ENCODE data around the gene PKP3.

Gene PKP3

DNA sequence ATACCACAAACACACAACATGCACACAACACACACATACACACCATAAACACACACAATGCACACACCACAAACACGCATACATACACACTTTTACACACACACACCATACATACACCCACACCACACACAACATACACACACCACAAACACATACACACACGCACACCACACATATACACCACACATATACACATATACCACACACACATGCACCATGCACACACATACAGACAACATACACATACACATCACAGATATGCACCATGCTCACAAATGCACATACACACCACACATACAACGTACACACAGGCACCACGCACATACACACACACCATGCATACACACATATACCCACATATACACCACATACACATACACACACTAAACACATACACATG is 36.4 kb upstream of the PKP3 start:
- Histone ChIP-seq H3K27me3 (ENCODE audit: insufficient read depth, low read length, poor library complexity) (no peaks in the 10 kb centered on the region), H3K79me2 (ENCODE audit: insufficient read depth, low read length) (no peaks in the 10 kb centered on the region), H3K4me1 (ENCODE audit: insufficient read depth, low read length) (peaks cover 15% of the 10 kb centered on the region), H4K20me1 (ENCODE audit: insufficient read depth, low read length) (no peaks in the 10 kb centered on the region), H3K9ac (ENCODE audit: low read depth, low read length) (no peak overlapping the region), H3K36me3 (ENCODE audit: insufficient read depth, low read length) (no peaks in the 10 kb centered on the region), H3K9me3 (ENCODE audit: insufficient read depth, low read length, severe bottlenecking) (no peaks in the 10 kb centered on the region), H3K27ac (ENCODE audit: low read length) (no peak overlapping the region), H3K4me3 (ENCODE audit: low read depth in 1 of 2, low read length in 2 of 2) (no peak overlapping the region), H2AFZ (ENCODE audit: low read depth, low read length) (no peak overlapping the region), H3K4me2 (ENCODE audit: insufficient read depth, low read length) (no peak overlapping the region)
- ATAC-seq (ENCODE audit: insufficient read depth, low read depth) (no peak), DNase-seq (no peak)
- TF ChIP-seq, protein P1, sequence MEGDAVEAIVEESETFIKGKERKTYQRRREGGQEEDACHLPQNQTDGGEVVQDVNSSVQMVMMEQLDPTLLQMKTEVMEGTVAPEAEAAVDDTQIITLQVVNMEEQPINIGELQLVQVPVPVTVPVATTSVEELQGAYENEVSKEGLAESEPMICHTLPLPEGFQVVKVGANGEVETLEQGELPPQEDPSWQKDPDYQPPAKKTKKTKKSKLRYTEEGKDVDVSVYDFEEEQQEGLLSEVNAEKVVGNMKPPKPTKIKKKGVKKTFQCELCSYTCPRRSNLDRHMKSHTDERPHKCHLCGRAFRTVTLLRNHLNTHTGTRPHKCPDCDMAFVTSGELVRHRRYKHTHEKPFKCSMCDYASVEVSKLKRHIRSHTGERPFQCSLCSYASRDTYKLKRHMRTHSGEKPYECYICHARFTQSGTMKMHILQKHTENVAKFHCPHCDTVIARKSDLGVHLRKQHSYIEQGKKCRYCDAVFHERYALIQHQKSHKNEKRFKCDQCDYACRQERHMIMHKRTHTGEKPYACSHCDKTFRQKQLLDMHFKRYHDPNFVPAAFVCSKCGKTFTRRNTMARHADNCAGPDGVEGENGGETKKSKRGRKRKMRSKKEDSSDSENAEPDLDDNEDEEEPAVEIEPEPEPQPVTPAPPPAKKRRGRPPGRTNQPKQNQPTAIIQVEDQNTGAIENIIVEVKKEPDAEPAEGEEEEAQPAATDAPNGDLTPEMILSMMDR (IDR thresholded peaks at IDR 0.05; ENCODE audit: borderline replicate concordance, extremely low read depth, low read length, poor library complexity, severe bottlenecking) = no peak
- TF ChIP-seq EZH2 (IDR thresholded peaks at IDR 0.05; ENCODE audit: borderline replicate concordance, low read depth, low read length, severe bottlenecking) = no peak

DNA sequence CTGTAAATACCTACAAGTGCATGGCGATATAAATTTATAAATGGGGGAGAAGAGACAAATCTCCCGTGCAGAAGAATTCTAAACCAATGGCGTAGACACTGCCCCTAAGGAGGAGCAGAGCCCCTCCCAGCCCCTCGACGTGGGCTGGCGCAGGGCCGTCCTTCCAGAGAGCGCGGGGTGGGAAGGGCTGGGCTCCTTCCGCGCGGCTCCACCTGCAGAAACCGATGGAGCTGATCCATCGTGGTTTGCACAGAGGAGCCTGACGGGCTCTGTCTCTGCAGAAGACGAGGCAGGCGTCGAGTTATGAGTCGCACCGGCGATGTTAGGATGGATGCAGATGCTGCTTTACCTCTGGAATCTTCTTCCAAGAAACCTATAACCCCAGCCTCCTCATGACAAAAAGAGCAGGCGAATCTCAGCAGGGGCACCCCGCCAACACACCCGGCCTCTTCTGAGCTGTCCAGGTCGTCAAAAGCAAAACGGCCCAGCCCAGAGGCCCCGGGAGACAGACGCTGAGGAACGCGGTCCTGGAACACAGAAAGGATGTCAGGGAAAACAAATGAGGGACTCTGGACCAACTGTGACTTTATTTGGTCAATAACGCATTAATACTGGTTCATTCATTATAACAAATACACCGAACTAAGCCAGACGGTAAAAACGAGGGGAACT is 35.7 kb upstream of the PKP3 start:
- no peak overlapping the region for H3K4me2 ChIP-seq (ENCODE audit: insufficient read depth, low read length)
- no peak for TF ChIP-seq EZH2 (IDR thresholded peaks at IDR 0.05; ENCODE audit: borderline replicate concordance, low read depth, low read length, severe bottlenecking)
- TF ChIP-seq, protein P1 (IDR thresholded peaks at IDR 0.05; ENCODE audit: borderline replicate concordance, extremely low read depth, low read length, poor library complexity, severe bottlenecking) = no peak

DNA sequence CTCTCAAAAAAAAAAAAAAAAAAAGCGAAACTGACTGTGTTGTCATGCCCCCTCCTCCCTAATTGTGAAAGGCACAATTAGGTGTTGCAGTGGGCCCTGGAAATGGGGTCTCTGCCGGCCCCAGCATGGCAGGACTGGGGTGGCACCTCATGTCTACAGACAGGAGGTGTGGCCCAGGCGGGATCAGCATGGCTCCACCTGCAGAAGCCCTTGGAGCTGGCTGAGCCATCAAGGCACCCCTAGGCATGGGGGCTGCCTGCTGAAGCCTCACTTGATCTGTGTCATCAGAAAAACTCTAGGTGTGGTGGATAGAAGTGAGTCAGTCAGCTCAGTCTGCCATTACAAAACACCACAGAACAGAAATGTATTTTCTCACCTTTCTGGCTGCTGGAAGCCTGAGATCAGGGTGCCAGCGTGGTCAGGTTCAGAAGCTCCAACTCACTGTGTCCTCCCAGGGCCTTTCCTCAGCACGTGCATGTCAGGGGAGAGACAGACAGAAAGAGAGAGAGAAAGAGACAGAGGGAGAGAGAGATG is 34.8 kb upstream of the PKP3 start:
- peaks cover 15% of the 10 kb centered on the region for H3K4me1 ChIP-seq (ENCODE audit: insufficient read depth, low read length)
- H3K9ac ChIP-seq (ENCODE audit: low read depth, low read length) = no peak overlapping the region
- ATAC-seq (ENCODE audit: insufficient read depth, low read depth) (no peak), DNase-seq (no peak)
- no peak overlapping the region for H3K27ac ChIP-seq (ENCODE audit: low read length)
- H3K9me3 ChIP-seq (ENCODE audit: insufficient read depth, low read length, severe bottlenecking) = no peaks in the 10 kb centered on the region
- H3K4me2 ChIP-seq (ENCODE audit: insufficient read depth, low read length) = no peak overlapping the region
- no peaks in the 10 kb centered on the region for H4K20me1 ChIP-seq (ENCODE audit: insufficient read depth, low read length)
- H3K36me3 ChIP-seq (ENCODE audit: insufficient read depth, low read length) = no peaks in the 10 kb centered on the region
- no peaks in the 10 kb centered on the region for H3K79me2 ChIP-seq (ENCODE audit: insufficient read depth, low read length)
- H3K4me3 ChIP-seq (ENCODE audit: low read depth in 1 of 2, low read length in 2 of 2) = no peak overlapping the region
- TF ChIP-seq, protein P1 (IDR thresholded peaks at IDR 0.05; ENCODE audit: borderline replicate concordance, extremely low read depth, low read length, poor library complexity, severe bottlenecking) = no peak
- no peak for TF ChIP-seq EZH2 (IDR thresholded peaks at IDR 0.05; ENCODE audit: borderline replicate concordance, low read depth, low read length, severe bottlenecking)
- no peaks in the 10 kb centered on the region for H3K27me3 ChIP-seq (ENCODE audit: insufficient read depth, low read length, poor library complexity)
- no peak overlapping the region for H2AFZ ChIP-seq (ENCODE audit: low read depth, low read length)

More for the DNA sequence above, 35.7 kb upstream of the PKP3 start:
- no peaks in the 10 kb centered on the region for H4K20me1 ChIP-seq (ENCODE audit: insufficient read depth, low read length)
- ATAC-seq (ENCODE audit: insufficient read depth, low read depth) = no peak
- H3K79me2 ChIP-seq (ENCODE audit: insufficient read depth, low read length) = no peaks in the 10 kb centered on the region
- peaks cover 15% of the 10 kb centered on the region for H3K4me1 ChIP-seq (ENCODE audit: insufficient read depth, low read length)
- no peaks in the 10 kb centered on the region for H3K27me3 ChIP-seq (ENCODE audit: insufficient read depth, low read length, poor library complexity)
- no peaks in the 10 kb centered on the region for H3K36me3 ChIP-seq (ENCODE audit: insufficient read depth, low read length)
- no peak overlapping the region for H3K4me3 ChIP-seq (ENCODE audit: low read depth in 1 of 2, low read length in 2 of 2)
- no peak overlapping the region for H3K27ac ChIP-seq (ENCODE audit: low read length)
- no peak overlapping the region for H3K9ac ChIP-seq (ENCODE audit: low read depth, low read length)
- no peaks in the 10 kb centered on the region for H3K9me3 ChIP-seq (ENCODE audit: insufficient read depth, low read length, severe bottlenecking)
- no peak overlapping the region for H2AFZ ChIP-seq (ENCODE audit: low read depth, low read length)
- DNase-seq = no peak

Measured in DND-41 (cell line).